Muscle of leg (tissue), 16 donors: ENCODE results near the gene MYH8. TPM values are rescaled to one million over a fixed set of nuclear protein-coding genes. Genes with fewer than 3 reads are reported as not detected.

Source experiments
- DNase-seq: peaks from one replicate; pipeline ENCODE4 v3.0.0; 2013
- H3K27ac ChIP-seq: one replicate; pipeline ENCODE4 v1.5.1; 2013; ENCODE audit warnings: mild to moderate bottlenecking, low read length, control low read depth
- H3K27me3 ChIP-seq: one replicate; pipeline ENCODE4 v1.6.1; 2013; ENCODE audit warnings: low read length; ENCODE audit not compliant: control insufficient read depth, insufficient read depth
- H3K36me3 ChIP-seq: one replicate; pipeline ENCODE4 v1.6.1; 2013; ENCODE audit warnings: low read length; ENCODE audit not compliant: control insufficient read depth, insufficient read depth
- H3K4me1 ChIP-seq: one replicate; pipeline ENCODE4 v1.6.1; 2013; ENCODE audit warnings: low read length; ENCODE audit not compliant: control insufficient read depth, insufficient read depth
- H3K4me3 ChIP-seq: one replicate; pipeline ENCODE4 v1.5.1; 2013; ENCODE audit warnings: low read length, control low read depth
- H3K9me3 ChIP-seq: replicated peaks from 2 replicates; pipeline ENCODE4 v1.6.1; 2013; ENCODE audit warnings: low read depth, low read length; ENCODE audit not compliant: control insufficient read depth
- WGBS: methylation state at CpG from one replicate; pipeline ENCODE4 v1.1.5; 2013; ENCODE audit warnings: missing lambda C conversion rate; ENCODE audit not compliant: insufficient coverage; 5-methylcytosine and 5-hydroxymethylcytosine counted together
- long read RNA-seq, 11 donors: transcript quantifications; one replicate each; lab custom pipeline, GENCODE V29; 2026
- polyA plus RNA-seq, 8 donors: library from polyadenylated mRNA; unstranded; fragments of 120-200 nt; gene quantifications; one replicate each; pipeline versions ENCODE4 v1.2.1 to v1.2.3, GENCODE V29; 2013; ENCODE audit warnings: inconsistent platforms in 1 of 8, low replicate concordance in 1 of 8; ENCODE audit not compliant: insufficient read length in 8 of 8, insufficient read depth in 1 of 8
- total RNA-seq: library from RNA; stranded (reverse); fragments of 120-200 nt; gene quantifications from one replicate; pipeline ENCODE4 v1.2.4, GENCODE V29; 2013

Gene MYH8
- 1,461 TPM for total RNA-seq
- 1,000 to 10,000 TPM in 5 of 8 donors, 100 to 1,000 TPM in 3; 397 to 1,862 (median 1,342) TPM for polyA plus RNA-seq
- long read RNA-seq, donor 1, full-length matches to known transcripts: 2 of 797 reads
- long read RNA-seq, donor 1, partial matches to known transcripts: 795 of 797 reads
- long read RNA-seq, donor 1, other reads (novel, unspliced or antisense): 0 of 797 reads
- long read RNA-seq, donor 2, partial matches to known transcripts: 533 of 533 reads
- long read RNA-seq, donor 2, other reads (novel, unspliced or antisense): 0 of 533 reads
- long read RNA-seq, donor 3, full-length matches to known transcripts: 4 of 4,261 reads
- long read RNA-seq, donor 3, partial matches to known transcripts: 4,252 of 4,261 reads
- long read RNA-seq, donor 3, other reads (novel, unspliced or antisense): 5 of 4,261 reads
- long read RNA-seq, donor 4, partial matches to known transcripts: 408 of 408 reads
- long read RNA-seq, donor 4, other reads (novel, unspliced or antisense): 0 of 408 reads
- long read RNA-seq, donor 5, full-length matches to known transcripts: 3 of 559 reads
- long read RNA-seq, donor 5, partial matches to known transcripts: 556 of 559 reads
- long read RNA-seq, donor 5, other reads (novel, unspliced or antisense): 0 of 559 reads
- long read RNA-seq, donor 6, full-length matches to known transcripts: 6 of 792 reads
- long read RNA-seq, donor 6, partial matches to known transcripts: 786 of 792 reads
- long read RNA-seq, donor 6, other reads (novel, unspliced or antisense): 0 of 792 reads
- long read RNA-seq, donor 7, full-length matches to known transcripts: 1 of 506 reads
- long read RNA-seq, donor 7, partial matches to known transcripts: 505 of 506 reads
- long read RNA-seq, donor 7, other reads (novel, unspliced or antisense): 0 of 506 reads
- long read RNA-seq, donor 8, full-length matches to known transcripts: 1 of 937 reads
- long read RNA-seq, donor 8, partial matches to known transcripts: 928 of 937 reads
- long read RNA-seq, donor 8, other reads (novel, unspliced or antisense): 8 of 937 reads
- long read RNA-seq, donor 9, full-length matches to known transcripts: 4 of 3,066 reads
- long read RNA-seq, donor 9, partial matches to known transcripts: 3,056 of 3,066 reads
- long read RNA-seq, donor 9, other reads (novel, unspliced or antisense): 6 of 3,066 reads
- long read RNA-seq, donor 10, partial matches to known transcripts: 892 of 892 reads
- long read RNA-seq, donor 10, other reads (novel, unspliced or antisense): 0 of 892 reads
- long read RNA-seq, donor 11, full-length matches to known transcripts: 1 of 1,047 reads
- long read RNA-seq, donor 11, partial matches to known transcripts: 1,046 of 1,047 reads
- long read RNA-seq, donor 11, other reads (novel, unspliced or antisense): 0 of 1,047 reads

GRCh38 chr17:10421900-10422542 is at the start of gene MYH8:
Gene MYH8 (minus strand): TSS chr17:10421950. CDS start chr17:10420227, 1,723 bp downstream.
- Histone ChIP-seq H3K27ac (peak within 1 kb of the TSS; percentile 53), H3K4me3 (peak within 1 kb of the TSS; percentile 45), H3K36me3 (no peaks in the 10 kb centered on the region), H3K27me3 (no peaks in the 10 kb centered on the region), H3K9me3 (no peaks in the 10 kb centered on the region), H3K4me1 (peaks cover 8% of the 10 kb centered on the region)
- 83% methylated on average over 5 of the region's 7 CpGs for WGBS
- DNase-seq: peak; percentile 77

GRCh38 chr17:10469459-10469858 is 47.7 kb upstream of the MYH8 start, which contains the start of gene MYH4:
Gene MYH4 (minus strand): TSS chr17:10469559. CDS start chr17:10466745, 2,814 bp downstream.
- H3K4me1 ChIP-seq: no peaks in the 10 kb centered on the region
- no peak within 1 kb of the TSS for H3K27ac ChIP-seq
- no CpG with 5 or more reads among the region's 1 CpG for WGBS
- no peaks in the 10 kb centered on the region for H3K27me3 ChIP-seq
- DNase-seq: no peak
- H3K4me3 ChIP-seq: no peak within 1 kb of the TSS
- H3K36me3 ChIP-seq: no peaks in the 10 kb centered on the region
- no peaks in the 10 kb centered on the region for H3K9me3 ChIP-seq

GRCh38 chr17:10463402-10463801 is 41.7 kb upstream of the MYH8 start:
- WGBS: no CpG with 5 or more reads among the region's 4 CpGs
- no peak overlapping the region for H3K4me3 ChIP-seq
- no peak for DNase-seq
- no peak overlapping the region for H3K27ac ChIP-seq
- no peaks in the 10 kb centered on the region for H3K4me1 ChIP-seq
- H3K27me3 ChIP-seq: no peaks in the 10 kb centered on the region
- no peaks in the 10 kb centered on the region for H3K36me3 ChIP-seq
- H3K9me3 ChIP-seq: no peaks in the 10 kb centered on the region

- no peaks in the 10 kb centered on the region for H3K36me3 ChIP-seq
- H3K27me3 ChIP-seq: no peaks in the 10 kb centered on the region
- no peaks in the 10 kb centered on the region for H3K9me3 ChIP-seq
- H3K4me1 ChIP-seq: no peaks in the 10 kb centered on the region
- 100% methylated on average over 2 of the region's 4 CpGs for WGBS
- H3K27ac ChIP-seq: no peak overlapping the region
- no peak overlapping the region for H3K4me3 ChIP-seq
- DNase-seq: no peak
These were observed 38.3 kb upstream of the MYH8 start for GRCh38 chr17:10460062-10460461.

GRCh38 chr17:10458701-10459100 is 37.0 kb upstream of the MYH8 start:
- no peak overlapping the region for H3K27ac ChIP-seq

GRCh38 chr17:10457952-10458351 is 36.2 kb upstream of the MYH8 start:
- H3K27me3 ChIP-seq: no peaks in the 10 kb centered on the region
- DNase-seq: no peak
- no peak overlapping the region for H3K27ac ChIP-seq
- WGBS: no CpG with 5 or more reads among the region's 1 CpG
- H3K9me3 ChIP-seq: no peaks in the 10 kb centered on the region
- H3K4me1 ChIP-seq: no peaks in the 10 kb centered on the region
- no peak overlapping the region for H3K4me3 ChIP-seq
- no peaks in the 10 kb centered on the region for H3K36me3 ChIP-seq

More at GRCh38 chr17:10458701-10459100, 37.0 kb upstream of the MYH8 start:
- DNase-seq: no peak
- Histone ChIP-seq H3K4me3 (no peak overlapping the region), H3K27me3 (no peaks in the 10 kb centered on the region), H3K4me1 (no peaks in the 10 kb centered on the region), H3K36me3 (no peaks in the 10 kb centered on the region), H3K9me3 (no peaks in the 10 kb centered on the region)
- WGBS: no CpG with 5 or more reads among the region's 3 CpGs

- H3K27ac ChIP-seq: no peak overlapping the region
- no peak for DNase-seq
- no peak overlapping the region for H3K4me3 ChIP-seq
- 84% methylated on average over 5 of the region's 7 CpGs for WGBS
- H3K27me3 ChIP-seq: no peaks in the 10 kb centered on the region
- no peaks in the 10 kb centered on the region for H3K9me3 ChIP-seq
- H3K36me3 ChIP-seq: no peaks in the 10 kb centered on the region
- H3K4me1 ChIP-seq: no peaks in the 10 kb centered on the region
These were observed 25.5 kb upstream of the MYH8 start for GRCh38 chr17:10447026-10447931.

GRCh38 chr17:10439816-10440215 is 18.1 kb upstream of the MYH8 start:
- Histone ChIP-seq H3K4me1 (no peaks in the 10 kb centered on the region), H3K27me3 (no peaks in the 10 kb centered on the region), H3K4me3 (no peak overlapping the region), H3K27ac (no peak overlapping the region), H3K9me3 (no peaks in the 10 kb centered on the region), H3K36me3 (no peaks in the 10 kb centered on the region)
- WGBS: no CpG with 5 or more reads among the region's 1 CpG
- no peak for DNase-seq
